ENCODE results near the gene THSD4. TPM values are rescaled to one million over a fixed set of nuclear protein-coding genes. Genes with fewer than 3 reads are reported as not detected.

Gene THSD4
- polyA plus RNA-seq, 1 donor (not counting 4 experiments of a cell fraction or from before 2014, with no cell fraction given) = 24.5 TPM

GRCh38 chr15:71091601-71092000, 23.7 kb upstream of the THSD4 start:
- Histone ChIP-seq H3K9ac (ENCODE audit: control insufficient read depth, extremely low read depth, insufficient read depth, low read length) (no peak overlapping the region), H3K79me2 (ENCODE audit: control insufficient read depth, insufficient read depth, low read length) (no peaks in the 10 kb centered on the region), H3K36me3 (ENCODE audit: control insufficient read depth in 2 of 2, extremely low read depth in 1 of 2, insufficient read depth in 2 of 2, low read length in 2 of 2) (no peaks in the 10 kb centered on the region), H3K4me3 (ENCODE audit: control insufficient read depth in 2 of 3, extremely low read depth in 1 of 3, insufficient read depth in 2 of 3, low read depth in 1 of 3, low read length in 3 of 3) (no peak overlapping the region), H3K9me3 (ENCODE audit: control insufficient read depth, low read depth, low read length) (peaks cover 5% of the 10 kb centered on the region), H3K27me3 (ENCODE audit: control insufficient read depth, extremely low read depth, insufficient read depth, low read length) (no peaks in the 10 kb centered on the region), H4K20me1 (ENCODE audit: control insufficient read depth, extremely low read depth, insufficient read depth, low read length) (no peaks in the 10 kb centered on the region), H3K4me1 (ENCODE audit: control insufficient read depth, extremely low read depth, insufficient read depth, low read length) (peaks cover 22% of the 10 kb centered on the region), H3K9me1 (ENCODE audit: control insufficient read depth, extremely low read depth, insufficient read depth, low read length) (no peaks in the 10 kb centered on the region), H2AFZ (ENCODE audit: control insufficient read depth, low read length) (no peak overlapping the region), H3K27ac (ENCODE audit: control insufficient read depth, insufficient read depth, low read length) (no peak overlapping the region), H3K4me2 (ENCODE audit: control insufficient read depth, extremely low read depth, insufficient read depth, low read depth, low read length) (no peak overlapping the region)
- no peak for TF ChIP-seq CTCF (optimal IDR thresholded peaks at IDR 0.05 in 1 of 3, IDR thresholded peaks at IDR 0.05 in 1 of 3, conservative IDR thresholded peaks at IDR 0.05 in 1 of 3; ENCODE audit: extremely low read depth in 1 of 3, insufficient read depth in 2 of 3, low read length in 3 of 3)
- TF ChIP-seq EZH2 (IDR thresholded peaks at IDR 0.05; ENCODE audit: low read length) = no peak
- dilution Hi-C loops (cut with MboI; ENCODE audit: extremely low pct_ligation_motif_present, low sequenced_read_pairs) = no loop called here
- FAIRE-seq = no peak
- no peak for DNase-seq (ENCODE audit: low read depth, low spot score)

- no peak overlapping the region for H3K9ac ChIP-seq (ENCODE audit: control insufficient read depth, extremely low read depth, insufficient read depth, low read length)
- no peak overlapping the region for H3K27ac ChIP-seq (ENCODE audit: control insufficient read depth, insufficient read depth, low read length)
- no peaks in the 10 kb centered on the region for H3K27me3 ChIP-seq (ENCODE audit: control insufficient read depth, extremely low read depth, insufficient read depth, low read length)
- H3K4me1 ChIP-seq (ENCODE audit: control insufficient read depth, extremely low read depth, insufficient read depth, low read length) = peaks cover 27% of the 10 kb centered on the region
- H3K79me2 ChIP-seq (ENCODE audit: control insufficient read depth, insufficient read depth, low read length) = no peaks in the 10 kb centered on the region
- TF ChIP-seq CTCF (optimal IDR thresholded peaks at IDR 0.05 in 1 of 3, IDR thresholded peaks at IDR 0.05 in 1 of 3, conservative IDR thresholded peaks at IDR 0.05 in 1 of 3; ENCODE audit: extremely low read depth in 1 of 3, insufficient read depth in 2 of 3, low read length in 3 of 3) (no peak), EZH2 (IDR thresholded peaks at IDR 0.05; ENCODE audit: low read length) (no peak)
- no peak for DNase-seq (ENCODE audit: low read depth, low spot score)
- no peaks in the 10 kb centered on the region for H3K36me3 ChIP-seq (ENCODE audit: control insufficient read depth in 2 of 2, extremely low read depth in 1 of 2, insufficient read depth in 2 of 2, low read length in 2 of 2)
- H3K9me3 ChIP-seq (ENCODE audit: control insufficient read depth, low read depth, low read length) = peaks cover 5% of the 10 kb centered on the region
- no peak overlapping the region for H3K4me3 ChIP-seq (ENCODE audit: control insufficient read depth in 2 of 3, extremely low read depth in 1 of 3, insufficient read depth in 2 of 3, low read depth in 1 of 3, low read length in 3 of 3)
- H3K9me1 ChIP-seq (ENCODE audit: control insufficient read depth, extremely low read depth, insufficient read depth, low read length) = no peaks in the 10 kb centered on the region
- no peak overlapping the region for H3K4me2 ChIP-seq (ENCODE audit: control insufficient read depth, extremely low read depth, insufficient read depth, low read depth, low read length)
- dilution Hi-C loops (cut with MboI; ENCODE audit: extremely low pct_ligation_motif_present, low sequenced_read_pairs) = no loop called here
- H2AFZ ChIP-seq (ENCODE audit: control insufficient read depth, low read length) = no peak overlapping the region
- FAIRE-seq = no peak
- no peaks in the 10 kb centered on the region for H4K20me1 ChIP-seq (ENCODE audit: control insufficient read depth, extremely low read depth, insufficient read depth, low read length)
Measured at GRCh38 chr15:71092056-71092600, 23.1 kb upstream of the THSD4 start.
